AG04450 (cell line): Measurements from ENCODE around the gene STIM2. TPM values are rescaled to one million over a fixed set of nuclear protein-coding genes. Genes with fewer than 3 reads are reported as not detected.

ENCODE experiments used
- CTCF ChIA-PET: fragments of 300-600, 350-600 bp; formaldehyde crosslinking; extraction: SDS; loops from one replicate; lab custom pipeline; 2022; ENCODE audit warnings: antibody characterized with exemption, inconsistent platforms; lab: Charles Lee
- POLR2A ChIA-PET: fragments of 350-600 bp; formaldehyde crosslinking; extraction: SDS; loops from one replicate; lab custom pipeline; 2021; ENCODE audit warnings: antibody characterized with exemption, inconsistent platforms; lab: Yijun Ruan, JAX
- DNase-seq: peaks from one replicate; pipeline ENCODE4 v3.0.0-alpha.2; 2011; ENCODE audit warnings: low read depth, low spot score
- H3K27ac ChIP-seq: one replicate; pipeline ENCODE4 v1.5.1; 2012; ENCODE audit warnings: low read depth, low read length, control low read depth
- H3K27me3 ChIP-seq: one replicate; pipeline ENCODE4 v1.6.0; 2012; ENCODE audit warnings: low read length; ENCODE audit not compliant: control insufficient read depth, insufficient read depth
- H3K4me3 ChIP-seq: 2 replicates; pipeline ENCODE4 v1.5.1; 2011; ENCODE audit warnings: mild to moderate bottlenecking, low read depth, low read length, control low read depth
- H3K9me3 ChIP-seq: 2 replicates; pipeline ENCODE4 v1.5.1; 2012; ENCODE audit warnings: low read length; ENCODE audit not compliant: control insufficient read depth, insufficient read depth
- CTCF ChIP-seq: IDR thresholded peaks from 2 replicates; pipeline ENCODE4 v1.5.1; 2011; ENCODE audit warnings: low read depth, low read length, control low read depth, inconsistent platforms
- polyA plus RNA-seq: library from polyadenylated mRNA; depleted of rRNA; stranded (reverse); fragments of >200 nt; gene quantifications from 2 replicates; pipeline ENCODE4 v1.2.3, GENCODE V29; 2011

STIM2 gene
- polyA plus RNA-seq, 1 experiment: 26.8 TPM

GRCh38 chr4:26985873-26986272 is 125.2 kb downstream of the STIM2 start:
- ChIA-PET CTCF (no interaction called here), POLR2A (no interaction called here)
- no peaks in the 10 kb centered on the region for H3K27me3 ChIP-seq
- DNase-seq: no peak
- H3K27ac ChIP-seq: no peak overlapping the region
- H3K9me3 ChIP-seq: no peaks in the 10 kb centered on the region
- H3K4me3 ChIP-seq: no peak overlapping the region
- TF ChIP-seq CTCF: no peak

- H3K4me3 ChIP-seq: no peak overlapping the region
- ChIA-PET POLR2A (no interaction called here), CTCF (interaction anchor here (1.3 kb wide), 1 partner anchor 21 kb away, joined by 3 read pairs; no protein-coding TSS in a partner anchor)
- no peak overlapping the region for H3K27ac ChIP-seq
- H3K27me3 ChIP-seq: no peaks in the 10 kb centered on the region
- H3K9me3 ChIP-seq: no peaks in the 10 kb centered on the region
- DNase-seq: no peak
- TF ChIP-seq CTCF: no peak
These were observed 126.5 kb downstream of the STIM2 start for GRCh38 chr4:26987191-26987590.

- Histone ChIP-seq H3K27me3 (no peaks in the 10 kb centered on the region), H3K27ac (no peak overlapping the region), H3K9me3 (no peaks in the 10 kb centered on the region), H3K4me3 (no peak overlapping the region)
- no peak for TF ChIP-seq CTCF
- ChIA-PET POLR2A (no interaction called here), CTCF (no interaction called here)
- DNase-seq: no peak
These were observed 130.4 kb downstream of the STIM2 start for GRCh38 chr4:26991057-26991456.

- Histone ChIP-seq H3K4me3 (no peak overlapping the region), H3K27ac (no peak overlapping the region), H3K9me3 (no peaks in the 10 kb centered on the region), H3K27me3 (no peaks in the 10 kb centered on the region)
- TF ChIP-seq CTCF: no peak
- CTCF ChIA-PET: interaction anchor here (1.0 to 1.4 kb wide), 2 partner anchors 9 to 18 kb away, joined by 3 to 4 read pairs; no protein-coding TSS in a partner anchor
- POLR2A ChIA-PET: no interaction called here
- peak; percentile 46 for DNase-seq
These were observed 132.2 kb downstream of the STIM2 start for GRCh38 chr4:26992657-26993361.

GRCh38 chr4:26993539-26993938 is 132.9 kb downstream of the STIM2 start:
- H3K4me3 ChIP-seq: no peak overlapping the region
- TF ChIP-seq CTCF: no peak
- H3K27me3 ChIP-seq: no peaks in the 10 kb centered on the region
- no peaks in the 10 kb centered on the region for H3K9me3 ChIP-seq
- POLR2A ChIA-PET: no interaction called here
- DNase-seq: no peak
- H3K27ac ChIP-seq: no peak overlapping the region
- CTCF ChIA-PET: interaction anchor here (1.0 to 1.4 kb wide), 2 partner anchors 8 to 17 kb away, joined by 3 to 4 read pairs; no protein-coding TSS in a partner anchor
